SK-N-SH (cell line): ENCODE data around the gene PSENEN. TPM values are rescaled to one million over a fixed set of nuclear protein-coding genes. Genes with fewer than 3 reads are reported as not detected.

Experiments used
- CTCF ChIA-PET: fragments of 300-600, 350-600 bp; formaldehyde crosslinking; extraction: SDS; loops from one replicate; lab custom pipeline; 2021; lab: Yijun Ruan, JAX
- POLR2A ChIA-PET: fragments of 350-600 bp; sonication (Branson Sonifier 250); formaldehyde crosslinking; extraction: SDS; loops from one replicate; lab custom pipeline; 2020; ENCODE audit warnings: antibody characterized with exemption, inconsistent platforms; lab: Yijun Ruan, JAX
- DNase-seq: peaks from one replicate; pipeline ENCODE4 v3.0.0; 2012
- H2AFZ ChIP-seq: fragments of 200-600 bp; sonication (generic); 2 replicates; pipeline ENCODE4 v1.8.1; 2016; ENCODE audit warnings: antibody characterized with exemption, mild to moderate bottlenecking, low read depth
- H3F3A ChIP-seq: fragments of 200-600 bp; sonication (generic); replicated peaks from 2 replicates; pipeline ENCODE3; 2016; ENCODE audit warnings: antibody characterized with exemption, mild to moderate bottlenecking; ENCODE audit not compliant: insufficient read depth
- H3K27ac ChIP-seq, 2 experiments: fragments of 200-500 bp in 1 of 2; fragments of 200-600 bp in 1 of 2; sonication (Bioruptor generic) in 1 of 2; sonication (generic), shearing (Covaris generic) in 1 of 2; 2 replicates each; pipeline versions ENCODE4 v1.5.1 to v1.6.1; 2014 to 2016; ENCODE audit warnings: low read depth in 2 of 2, inconsistent platforms in 1 of 2, low read length in 1 of 2, mild to moderate bottlenecking in 1 of 2, mixed read lengths in 1 of 2
- H3K27me3 ChIP-seq: fragments of 200-600 bp; sonication (generic), shearing (Covaris generic); 2 replicates; pipeline ENCODE4 v1.6.1; 2016; ENCODE audit warnings: mixed run types; ENCODE audit not compliant: insufficient read depth
- H3K36me3 ChIP-seq, 2 experiments: fragments of 200-500 bp in 1 of 2; fragments of 200-600 bp in 1 of 2; sonication (Bioruptor generic) in 1 of 2; sonication (generic) in 1 of 2; replicated peaks in 1 of 2; 2 replicates each; pipeline versions ENCODE3 to v1.5.1; 2014 to 2016; ENCODE audit warnings: low read length in 1 of 2, mild to moderate bottlenecking in 1 of 2; ENCODE audit not compliant: insufficient read depth in 2 of 2, control insufficient read depth in 1 of 2
- H3K4me1 ChIP-seq, 2 experiments: fragments of 200-500 bp in 1 of 2; fragments of 200-600 bp in 1 of 2; sonication (Bioruptor generic) in 1 of 2; sonication (generic), shearing (Covaris generic) in 1 of 2; 2 replicates each; pipeline versions ENCODE4 v1.5.1 to v1.6.1; 2014 to 2016; ENCODE audit warnings: low read depth in 1 of 2, low read length in 1 of 2, mixed run types in 1 of 2; ENCODE audit not compliant: insufficient read depth in 2 of 2, control insufficient read depth in 1 of 2
- H3K4me2 ChIP-seq: fragments of 200-600 bp; sonication (generic), shearing (Covaris generic); 2 replicates; pipeline ENCODE4 v1.6.1; 2017; ENCODE audit warnings: mixed run types
- H3K4me3 ChIP-seq, 2 experiments: fragments of 200-500 bp in 1 of 2; fragments of 200-600 bp in 1 of 2; sonication (Bioruptor generic) in 1 of 2; sonication (generic), shearing (Covaris generic) in 1 of 2; 2 replicates each; pipeline versions ENCODE4 v1.5.1 to v1.8.1; 2014 to 2016; ENCODE audit warnings: low read depth in 2 of 2, inconsistent platforms in 1 of 2, low read length in 1 of 2, mild to moderate bottlenecking in 1 of 2, mixed read lengths in 1 of 2, moderate library complexity in 1 of 2
- H3K79me2 ChIP-seq: fragments of 200-600 bp; sonication (generic); 2 replicates; pipeline ENCODE4 v1.8.1; 2017; ENCODE audit warnings: mild to moderate bottlenecking; ENCODE audit not compliant: insufficient read depth
- H3K9ac ChIP-seq: fragments of 200-600 bp; sonication (generic); 2 replicates; pipeline ENCODE4 v1.6.1; 2017; ENCODE audit warnings: mixed run types
- H3K9me2 ChIP-seq: fragments of 200-600 bp; sonication (generic); 2 replicates; pipeline ENCODE4 v1.6.1; 2017; ENCODE audit warnings: mixed run types
- H3K9me3 ChIP-seq: fragments of 200-600 bp; sonication (generic); 2 replicates; pipeline ENCODE4 v1.6.1; 2017; ENCODE audit warnings: mixed run types, mild to moderate bottlenecking, moderate library complexity
- H4K20me1 ChIP-seq: fragments of 200-600 bp; sonication (generic); 2 replicates; pipeline ENCODE4 v1.6.1; 2017; ENCODE audit warnings: mild to moderate bottlenecking, mixed run types; ENCODE audit not compliant: insufficient read depth
- CTCF ChIP-seq: fragments of 200-600 bp; sonication (generic); IDR thresholded peaks from 2 replicates; pipeline ENCODE4 v1.6.1; 2017; ENCODE audit warnings: antibody characterized with exemption, mild to moderate bottlenecking, moderate library complexity
- ELF1 ChIP-seq: IDR thresholded peaks from 2 replicates; pipeline ENCODE4 v1.4.0; 2012
- EZH2phosphoT487 ChIP-seq: fragments of 200-600 bp; sonication (generic); IDR thresholded peaks from 2 replicates; pipeline ENCODE4 v1.6.1; 2017; ENCODE audit warnings: low read depth, mixed run types, mild to moderate bottlenecking, antibody characterized with exemption, moderate library complexity, borderline replicate concordance
- FOSL2 ChIP-seq: IDR thresholded peaks from 2 replicates; pipeline ENCODE4 v1.4.0; 2012; ENCODE audit warnings: low read depth, mild to moderate bottlenecking, moderate library complexity, borderline replicate concordance
- FOXJ3 ChIP-seq: sonication (generic); formaldehyde crosslinking; IDR thresholded peaks from 2 replicates; pipeline ENCODE4 v1.5.1; 2020; ENCODE audit warnings: mild to moderate bottlenecking, missing genetic modification reagents
- FOXM1 ChIP-seq: IDR thresholded peaks from 2 replicates; pipeline ENCODE4 v1.4.0; 2012; ENCODE audit warnings: low read depth, mild to moderate bottlenecking
- GATA2 ChIP-seq: sonication (generic); formaldehyde crosslinking; IDR thresholded peaks from 2 replicates; pipeline ENCODE4 v1.5.0; 2020; ENCODE audit warnings: mild to moderate bottlenecking, missing genetic modification reagents
- JUND ChIP-seq: IDR thresholded peaks from 2 replicates; pipeline ENCODE4 v1.4.0; 2012
- MEF2A ChIP-seq: IDR thresholded peaks from 2 replicates; pipeline ENCODE4 v1.4.0; 2012; ENCODE audit warnings: low read depth, borderline replicate concordance
- NFIC ChIP-seq: IDR thresholded peaks from 2 replicates; pipeline ENCODE4 v1.4.0; 2012; ENCODE audit warnings: borderline replicate concordance
- NRF1 ChIP-seq: IDR thresholded peaks from 2 replicates; pipeline ENCODE4 v1.6.1; 2012; ENCODE audit warnings: low read depth, mild to moderate bottlenecking, low read length
- PBX3 ChIP-seq: IDR thresholded peaks from 2 replicates; pipeline ENCODE4; 2012
- POLR2AphosphoS5 ChIP-seq: IDR thresholded peaks from 2 replicates; pipeline ENCODE4 v1.6.1; 2012; ENCODE audit warnings: low read depth, low read length
- RXRA ChIP-seq: IDR thresholded peaks from 2 replicates; pipeline ENCODE4 v1.4.0; 2012; ENCODE audit warnings: low read depth, mild to moderate bottlenecking, borderline replicate concordance
- SIN3A ChIP-seq: IDR thresholded peaks from 2 replicates; pipeline ENCODE4 v1.6.1; 2012; ENCODE audit warnings: low read depth, mild to moderate bottlenecking, low read length, moderate library complexity, borderline replicate concordance
- TAF1 ChIP-seq: IDR thresholded peaks from 2 replicates; pipeline ENCODE4 v1.6.1; 2012; ENCODE audit warnings: low read depth, mild to moderate bottlenecking, low read length, moderate library complexity, borderline replicate concordance
- TCF12 ChIP-seq: IDR thresholded peaks from 2 replicates; pipeline ENCODE4 v1.4.0; 2012
- TEAD4 ChIP-seq: IDR thresholded peaks from 2 replicates; pipeline ENCODE4 v1.4.0; 2012; ENCODE audit warnings: mild to moderate bottlenecking, borderline replicate concordance; ENCODE audit not compliant: insufficient read depth
- USF1 ChIP-seq: IDR thresholded peaks from 2 replicates; pipeline ENCODE4 v1.4.0; 2012; ENCODE audit warnings: low read depth, borderline replicate concordance
- USF2 ChIP-seq: fragments of 150-350 bp; IDR thresholded peaks from 2 replicates; pipeline ENCODE4 v1.6.1; 2017; ENCODE audit warnings: antibody characterized with exemption, low read length, low read depth, borderline replicate concordance
- YY1 ChIP-seq: IDR thresholded peaks from 2 replicates; pipeline ENCODE4 v1.4.0; 2012; ENCODE audit warnings: low read depth, mild to moderate bottlenecking
- ZBTB33 ChIP-seq: IDR thresholded peaks from 2 replicates; pipeline ENCODE4 v1.4.0; 2012; ENCODE audit warnings: low read depth, borderline replicate concordance
- WGBS: methylation state at CpG from one replicate; pipeline ENCODE4 v1.1.6; 2017; ENCODE audit warnings: low lambda C conversion rate; 5-methylcytosine and 5-hydroxymethylcytosine counted together
- polyA plus RNA-seq, 3 experiments: library from polyadenylated mRNA; depleted of rRNA; stranded (reverse); fragments of >200 nt; gene quantifications; 2 replicates each; pipeline ENCODE4 v1.2.3, GENCODE V29; 2012
- TF ChIP-seq, protein P1 (sequence below): IDR thresholded peaks from 2 replicates; pipeline ENCODE4 v1.4.0; 2012; ENCODE audit warnings: low read depth
- TF ChIP-seq, protein P2 (sequence below): fragments of 150-350 bp; IDR thresholded peaks from 2 replicates; pipeline ENCODE4 v1.6.1; 2016; ENCODE audit warnings: mild to moderate bottlenecking, low read depth, low read length

The PSENEN gene
- polyA plus RNA-seq, 1 of the 3 experiments (the other 2 are of a cell fraction): 99.2 TPM

GRCh38 chr19:35748106-35749020, 2.9 kb downstream of the PSENEN start, which contains the start of gene LIN37:
Gene LIN37, plus strand, starts transcription at chr19:35748576. Its CDS starts 149 bp downstream, at chr19:35748725.
- POLR2A ChIA-PET: interaction anchor here (0.8 to 1.7 kb wide), 3 partner anchors 9 to 120 kb away, joined by 4 to 11 read pairs (median 7); partner anchors contain the start of genes APLP1 and HSPB6
- TF ChIP-seq MEF2A (no peak), EZH2phosphoT487 (no peak), FOXM1 (no peak), USF2 (no peak), GATA2 (CRISPR knock-in tag) (no peak), CTCF (no peak), PBX3 (peak; percentile 100), TCF12 (no peak; the same call in 1 of the 2 replicates), SIN3A (no peak), NRF1 (peak; percentile 85), JUND (no peak), FOSL2 (no peak), USF1 (no peak), POLR2AphosphoS5 (peak; percentile 81), FOXJ3 (no peak), ELF1 (peak; percentile 98), ZBTB33 (peak; percentile 96), RXRA (no peak), NFIC (0 out of 2 replicates have a peak, but pooled peaks have one; percentile 17), YY1 (peak; percentile 59; the same call in 1 of the 2 replicates), TAF1 (peak; percentile 46; the same call in 1 of the 2 replicates), TEAD4 (no peak)
- TF ChIP-seq, protein P1, sequence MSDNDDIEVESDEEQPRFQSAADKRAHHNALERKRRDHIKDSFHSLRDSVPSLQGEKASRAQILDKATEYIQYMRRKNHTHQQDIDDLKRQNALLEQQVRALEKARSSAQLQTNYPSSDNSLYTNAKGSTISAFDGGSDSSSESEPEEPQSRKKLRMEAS: peak; percentile 54; the same call in 1 of the 2 replicates
- TF ChIP-seq, protein P2, sequence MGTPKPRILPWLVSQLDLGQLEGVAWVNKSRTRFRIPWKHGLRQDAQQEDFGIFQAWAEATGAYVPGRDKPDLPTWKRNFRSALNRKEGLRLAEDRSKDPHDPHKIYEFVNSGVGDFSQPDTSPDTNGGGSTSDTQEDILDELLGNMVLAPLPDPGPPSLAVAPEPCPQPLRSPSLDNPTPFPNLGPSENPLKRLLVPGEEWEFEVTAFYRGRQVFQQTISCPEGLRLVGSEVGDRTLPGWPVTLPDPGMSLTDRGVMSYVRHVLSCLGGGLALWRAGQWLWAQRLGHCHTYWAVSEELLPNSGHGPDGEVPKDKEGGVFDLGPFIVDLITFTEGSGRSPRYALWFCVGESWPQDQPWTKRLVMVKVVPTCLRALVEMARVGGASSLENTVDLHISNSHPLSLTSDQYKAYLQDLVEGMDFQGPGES: peak; percentile 85

More at GRCh38 chr19:35748106-35749020, 2.9 kb downstream of the PSENEN start, which contains the start of gene LIN37:
- CTCF ChIA-PET: interaction anchor here (0.7 to 1.2 kb wide), 3 partner anchors 25 to 183 kb away, joined by 3 to 4 read pairs (median 3); no protein-coding TSS in a partner anchor
- peaks cover 51% of the 10 kb centered on the region for H3K79me2 ChIP-seq
- WGBS: 2% methylated on average over 29 of the region's 45 CpGs
- peaks cover 9 to 19% of the 10 kb centered on the region in 2 experiments for H3K36me3 ChIP-seq
- peaks cover 14% of the 10 kb centered on the region for H3F3A ChIP-seq
- H3K27me3 ChIP-seq: no peaks in the 10 kb centered on the region
- H3K4me3 ChIP-seq: peak within 1 kb of the TSS; percentile 88 to 99
- peak within 1 kb of the TSS; percentile 83 for H2AFZ ChIP-seq
- peak within 1 kb of the TSS; percentile 93 for H3K9ac ChIP-seq
- no peaks in the 10 kb centered on the region for H3K9me2 ChIP-seq
- peak; percentile 93 for DNase-seq
- H3K27ac ChIP-seq: peak within 1 kb of the TSS; percentile 52 to 58; a peak in 3 of 4 replicates
- H3K4me1 ChIP-seq: peaks cover 13 to 21% of the 10 kb centered on the region in 2 experiments; a peak in 3 of 4 replicates
- H3K4me2 ChIP-seq: peak within 1 kb of the TSS; percentile 99
- H4K20me1 ChIP-seq: no peaks in the 10 kb centered on the region
- no peaks in the 10 kb centered on the region for H3K9me3 ChIP-seq
